ENCODE data around the gene OPRM1. TPM values are rescaled to one million over a fixed set of nuclear protein-coding genes. Genes with fewer than 3 reads are reported as not detected.

The OPRM1 gene
- total RNA-seq, 1 donor from 2014 or later = not detected

DNA sequence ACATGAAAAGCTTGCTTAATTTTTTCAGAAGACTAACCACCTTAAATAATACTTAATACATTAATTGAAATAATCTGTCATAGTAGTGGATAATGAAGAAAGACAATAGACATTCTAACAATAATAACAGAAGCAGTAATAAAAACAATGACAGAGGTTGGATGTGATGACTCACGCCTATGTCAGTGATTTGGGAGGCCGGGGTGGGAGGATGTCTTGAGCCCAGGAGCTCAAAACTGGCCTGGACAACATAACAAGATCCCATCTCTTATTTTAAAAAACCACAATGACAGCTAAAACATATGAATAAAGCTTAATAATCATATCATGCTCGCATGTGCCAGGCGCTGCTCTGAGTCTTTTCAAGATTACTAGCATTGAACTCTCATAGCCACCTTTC lies 212.1 kb downstream of the OPRM1 start:
- DNase-seq (ENCODE audit: low read depth) = no peak
- TF ChIP-seq, protein P1, sequence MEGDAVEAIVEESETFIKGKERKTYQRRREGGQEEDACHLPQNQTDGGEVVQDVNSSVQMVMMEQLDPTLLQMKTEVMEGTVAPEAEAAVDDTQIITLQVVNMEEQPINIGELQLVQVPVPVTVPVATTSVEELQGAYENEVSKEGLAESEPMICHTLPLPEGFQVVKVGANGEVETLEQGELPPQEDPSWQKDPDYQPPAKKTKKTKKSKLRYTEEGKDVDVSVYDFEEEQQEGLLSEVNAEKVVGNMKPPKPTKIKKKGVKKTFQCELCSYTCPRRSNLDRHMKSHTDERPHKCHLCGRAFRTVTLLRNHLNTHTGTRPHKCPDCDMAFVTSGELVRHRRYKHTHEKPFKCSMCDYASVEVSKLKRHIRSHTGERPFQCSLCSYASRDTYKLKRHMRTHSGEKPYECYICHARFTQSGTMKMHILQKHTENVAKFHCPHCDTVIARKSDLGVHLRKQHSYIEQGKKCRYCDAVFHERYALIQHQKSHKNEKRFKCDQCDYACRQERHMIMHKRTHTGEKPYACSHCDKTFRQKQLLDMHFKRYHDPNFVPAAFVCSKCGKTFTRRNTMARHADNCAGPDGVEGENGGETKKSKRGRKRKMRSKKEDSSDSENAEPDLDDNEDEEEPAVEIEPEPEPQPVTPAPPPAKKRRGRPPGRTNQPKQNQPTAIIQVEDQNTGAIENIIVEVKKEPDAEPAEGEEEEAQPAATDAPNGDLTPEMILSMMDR (IDR thresholded peaks at IDR 0.05; ENCODE audit: insufficient read depth, low read length, severe bottlenecking) = no peak
- Histone ChIP-seq H3K4me3 (ENCODE audit: low read depth, low read length) (no peak overlapping the region), H3K27me3 (ENCODE audit: control insufficient read depth, insufficient read depth, low read length) (no peaks in the 10 kb centered on the region), H3K36me3 (ENCODE audit: control insufficient read depth, insufficient read depth, low read length) (no peaks in the 10 kb centered on the region)
- no peak for FAIRE-seq

DNA sequence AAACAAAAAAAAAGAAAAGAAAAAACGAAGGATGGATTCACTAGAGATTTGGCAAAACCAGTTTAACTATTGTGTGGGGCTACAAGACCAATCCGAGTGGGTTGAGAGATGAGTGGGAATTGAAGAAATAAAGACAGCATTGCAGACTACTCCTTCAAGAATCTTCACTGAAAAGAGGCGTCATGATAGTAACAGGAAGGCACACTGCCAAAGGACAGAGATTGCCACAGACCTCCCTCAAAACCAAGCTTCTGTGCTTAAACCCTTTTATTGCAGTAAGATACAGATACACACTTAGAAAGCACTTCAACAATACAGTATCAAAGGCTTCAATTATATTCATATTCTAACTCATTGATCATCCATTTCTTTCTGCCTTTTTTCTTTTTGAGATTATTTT lies 213.6 kb downstream of the OPRM1 start:
- no peak overlapping the region for H3K4me3 ChIP-seq (ENCODE audit: low read depth, low read length)
- FAIRE-seq (no peak), DNase-seq (ENCODE audit: low read depth) (no peak)
- H3K36me3 ChIP-seq (ENCODE audit: control insufficient read depth, insufficient read depth, low read length) = no peaks in the 10 kb centered on the region
- no peaks in the 10 kb centered on the region for H3K27me3 ChIP-seq (ENCODE audit: control insufficient read depth, insufficient read depth, low read length)
- TF ChIP-seq, protein P1 (IDR thresholded peaks at IDR 0.05; ENCODE audit: insufficient read depth, low read length, severe bottlenecking) = no peak

DNA sequence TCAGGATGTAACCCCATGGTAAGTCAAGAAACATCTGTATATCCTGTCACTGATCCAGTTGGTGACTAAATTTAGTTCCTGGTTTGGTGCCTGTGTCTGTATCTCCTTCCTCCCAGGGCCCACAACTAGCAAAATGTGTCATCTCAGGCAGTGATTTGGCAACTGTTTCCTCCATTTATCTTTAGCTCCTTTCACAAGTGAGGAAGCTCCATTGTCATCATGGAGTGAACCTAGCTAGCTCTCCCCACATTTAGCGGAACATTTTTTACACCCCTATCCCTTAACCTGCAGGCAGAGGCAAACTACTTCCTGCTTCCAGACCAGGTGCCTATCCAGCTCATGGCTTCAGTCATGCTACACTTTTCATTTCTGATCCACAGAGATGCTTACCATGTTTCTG lies 218.0 kb downstream of the OPRM1 start:
- DNase-seq (ENCODE audit: low read depth) (no peak), FAIRE-seq (no peak)
- H3K4me3 ChIP-seq (ENCODE audit: low read depth, low read length) = no peak overlapping the region
- H3K27me3 ChIP-seq (ENCODE audit: control insufficient read depth, insufficient read depth, low read length) = no peaks in the 10 kb centered on the region
- H3K36me3 ChIP-seq (ENCODE audit: control insufficient read depth, insufficient read depth, low read length) = no peaks in the 10 kb centered on the region
- TF ChIP-seq, protein P1 (IDR thresholded peaks at IDR 0.05; ENCODE audit: insufficient read depth, low read length, severe bottlenecking) = no peak

DNA sequence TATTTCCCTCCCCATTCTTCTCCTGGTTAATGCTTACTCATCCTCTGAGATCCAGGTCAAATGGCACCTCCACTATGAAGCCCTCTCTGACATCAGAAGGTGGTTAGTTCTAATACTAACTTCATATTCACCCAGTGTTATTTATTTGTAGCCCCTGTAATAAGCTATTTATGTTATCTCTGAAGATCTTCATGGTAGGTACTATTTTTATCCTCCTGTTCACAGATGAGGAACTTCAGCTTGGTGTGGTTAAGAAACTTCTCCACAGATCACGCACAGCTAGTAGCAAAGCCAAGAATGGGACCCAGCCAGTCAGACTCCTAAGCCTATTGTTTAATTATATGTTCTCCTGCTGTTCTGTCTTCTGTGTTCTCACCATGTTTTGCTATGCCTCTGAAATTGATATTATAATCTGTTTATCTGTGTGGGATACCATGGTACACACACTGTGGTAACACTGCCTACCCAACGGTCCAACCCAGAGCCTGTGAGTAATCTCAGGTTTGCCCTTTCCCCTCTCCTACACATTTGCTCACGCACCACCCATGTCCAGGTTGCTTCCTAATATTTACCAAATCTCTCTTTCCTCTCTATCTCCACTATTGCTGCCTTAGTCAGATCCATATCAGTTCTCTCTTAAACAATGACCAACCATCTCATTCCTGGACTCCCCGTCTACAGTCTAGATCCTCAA lies 219.2 kb downstream of the OPRM1 start:
- FAIRE-seq = no peak

DNA sequence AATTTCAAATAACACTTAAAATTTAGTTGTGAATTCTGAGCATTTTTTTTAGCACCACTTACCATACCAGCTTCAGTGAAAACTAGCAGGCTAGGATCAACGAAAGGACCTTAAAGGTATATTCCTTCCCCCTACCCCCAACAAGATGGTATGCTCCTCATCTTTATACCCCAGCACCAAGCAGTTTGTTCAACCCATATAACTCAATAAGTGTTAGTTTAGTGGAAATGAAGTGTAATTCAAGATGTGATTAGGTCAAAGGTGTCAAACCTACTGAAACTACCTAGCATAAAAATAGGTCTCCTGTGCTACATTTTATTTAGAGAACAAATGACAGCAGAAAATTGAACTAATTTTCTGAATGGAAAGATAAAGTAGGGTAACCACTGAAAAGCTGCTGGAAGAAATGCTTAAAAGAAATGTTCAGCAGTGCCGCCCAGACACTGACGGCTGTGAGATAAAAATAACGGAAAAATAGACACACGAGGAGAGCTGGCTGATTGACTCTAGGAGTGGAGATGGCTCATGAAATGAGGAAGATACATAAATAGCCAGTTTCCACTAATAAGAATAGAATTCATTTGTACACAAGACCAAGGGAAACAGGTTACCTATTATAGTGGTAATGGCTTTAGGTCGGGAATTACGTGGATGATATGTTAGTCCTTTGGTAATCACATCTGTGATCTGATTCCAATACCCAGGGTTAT lies 222.8 kb downstream of the OPRM1 start:
- no peaks in the 10 kb centered on the region for H3K36me3 ChIP-seq (ENCODE audit: control insufficient read depth, insufficient read depth, low read length)
- TF ChIP-seq, protein P1 (IDR thresholded peaks at IDR 0.05; ENCODE audit: insufficient read depth, low read length, severe bottlenecking) = no peak
- no peak overlapping the region for H3K4me3 ChIP-seq (ENCODE audit: low read depth, low read length)
- FAIRE-seq = no peak
- no peak for DNase-seq (ENCODE audit: low read depth)
- H3K27me3 ChIP-seq (ENCODE audit: control insufficient read depth, insufficient read depth, low read length) = no peaks in the 10 kb centered on the region

More for the DNA sequence above, 219.2 kb downstream of the OPRM1 start:
- no peak overlapping the region for H3K4me3 ChIP-seq (ENCODE audit: low read depth, low read length)
- no peak for DNase-seq (ENCODE audit: low read depth)
- TF ChIP-seq, protein P1 (IDR thresholded peaks at IDR 0.05; ENCODE audit: insufficient read depth, low read length, severe bottlenecking) = no peak
- H3K36me3 ChIP-seq (ENCODE audit: control insufficient read depth, insufficient read depth, low read length) = no peaks in the 10 kb centered on the region
- no peaks in the 10 kb centered on the region for H3K27me3 ChIP-seq (ENCODE audit: control insufficient read depth, insufficient read depth, low read length)

All from bronchial epithelial cell (primary cell).